SK-N-SH treated with all-trans-retinoic acid at 6 μM for 48 hours (cell line): ENCODE data around the gene ESPNL.

Experiments
- ARNTL ChIP-seq: fragments of 450-650 bp; formaldehyde crosslinking; IDR thresholded peaks from 2 replicates; pipeline ENCODE4 v1.5.0; 2020; ENCODE audit warnings: low read depth, mild to moderate bottlenecking, moderate library complexity, borderline replicate concordance
- CREB5 ChIP-seq: fragments of 250-450 bp; sonication (Bioruptor Pico); IDR thresholded peaks from 2 replicates; pipeline ENCODE4 v1.5.1; 2020; ENCODE audit warnings: low read depth, mild to moderate bottlenecking, moderate library complexity
- ESRRG ChIP-seq: fragments of 250-450 bp; sonication (Bioruptor Pico); IDR thresholded peaks from 2 replicates; pipeline ENCODE4 v1.6.1; 2021; ENCODE audit warnings: mild to moderate bottlenecking
- GLIS3 ChIP-seq: fragments of 250-450 bp; sonication (Bioruptor Pico); IDR thresholded peaks from 2 replicates; pipeline ENCODE4 v1.5.0; 2020; ENCODE audit warnings: mild to moderate bottlenecking, moderate library complexity
- ISL1 ChIP-seq: fragments of 250-450 bp; sonication (Bioruptor Pico); IDR thresholded peaks from 2 replicates; pipeline ENCODE4 v2.1.2; 2022; ENCODE audit warnings: mild to moderate bottlenecking, moderate library complexity
- OSR1 ChIP-seq: fragments of 250-450 bp; sonication (Bioruptor Pico); IDR thresholded peaks from 2 replicates; pipeline ENCODE4 v1.8.0; 2022; ENCODE audit warnings: moderate library complexity, mild to moderate bottlenecking, inconsistent platforms
- TOX ChIP-seq: fragments of 250-450 bp; sonication (Bioruptor Pico); IDR thresholded peaks from 2 replicates; pipeline ENCODE4 v1.8.0; 2021; ENCODE audit warnings: mild to moderate bottlenecking, moderate library complexity, borderline replicate concordance
- ZFP30 ChIP-seq: fragments of 450-650 bp; formaldehyde crosslinking; IDR thresholded peaks from 2 replicates; pipeline ENCODE4 v1.5.0; 2022; ENCODE audit warnings: mild to moderate bottlenecking, moderate library complexity
- ZNF70 ChIP-seq: fragments of 450-650 bp; formaldehyde crosslinking; IDR thresholded peaks from 2 replicates; pipeline ENCODE4 v1.5.0; 2020; ENCODE audit warnings: mild to moderate bottlenecking, moderate library complexity
- ZNF8 ChIP-seq: fragments of 450-650 bp; formaldehyde crosslinking; IDR thresholded peaks from 2 replicates; pipeline ENCODE4 v1.5.0; 2020; ENCODE audit warnings: mild to moderate bottlenecking, moderate library complexity
- TF ChIP-seq, protein P1 (sequence below): fragments of 250-450 bp; sonication (Bioruptor Pico); IDR thresholded peaks from 2 replicates; pipeline ENCODE4 v1.8.0; 2020; ENCODE audit warnings: mild to moderate bottlenecking, moderate library complexity, borderline replicate concordance
- TF ChIP-seq, protein P2 (sequence below): fragments of 250-450 bp; sonication (Bioruptor Pico); IDR thresholded peaks from 2 replicates; pipeline ENCODE4 v1.5.0; 2020; ENCODE audit warnings: mild to moderate bottlenecking, moderate library complexity

GRCh38 chr2:238152771-238153688 lies 52.9 kb downstream of the ESPNL start:
- TF ChIP-seq ZFP30 (CRISPR knock-in tag) (no peak), CREB5 (CRISPR knock-in tag) (no peak), GLIS3 (CRISPR knock-in tag) (no peak), ZNF8 (no peak), ARNTL (no peak), ZNF70 (no peak), OSR1 (CRISPR knock-in tag) (no peak), ISL1 (CRISPR knock-in tag) (no peak), ESRRG (CRISPR knock-in tag) (no peak), TOX (CRISPR knock-in tag) (no peak)
- TF ChIP-seq, protein P1, sequence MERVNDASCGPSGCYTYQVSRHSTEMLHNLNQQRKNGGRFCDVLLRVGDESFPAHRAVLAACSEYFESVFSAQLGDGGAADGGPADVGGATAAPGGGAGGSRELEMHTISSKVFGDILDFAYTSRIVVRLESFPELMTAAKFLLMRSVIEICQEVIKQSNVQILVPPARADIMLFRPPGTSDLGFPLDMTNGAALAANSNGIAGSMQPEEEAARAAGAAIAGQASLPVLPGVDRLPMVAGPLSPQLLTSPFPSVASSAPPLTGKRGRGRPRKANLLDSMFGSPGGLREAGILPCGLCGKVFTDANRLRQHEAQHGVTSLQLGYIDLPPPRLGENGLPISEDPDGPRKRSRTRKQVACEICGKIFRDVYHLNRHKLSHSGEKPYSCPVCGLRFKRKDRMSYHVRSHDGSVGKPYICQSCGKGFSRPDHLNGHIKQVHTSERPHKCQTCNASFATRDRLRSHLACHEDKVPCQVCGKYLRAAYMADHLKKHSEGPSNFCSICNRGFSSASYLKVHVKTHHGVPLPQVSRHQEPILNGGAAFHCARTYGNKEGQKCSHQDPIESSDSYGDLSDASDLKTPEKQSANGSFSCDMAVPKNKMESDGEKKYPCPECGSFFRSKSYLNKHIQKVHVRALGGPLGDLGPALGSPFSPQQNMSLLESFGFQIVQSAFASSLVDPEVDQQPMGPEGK, result no peak
- TF ChIP-seq, protein P2, sequence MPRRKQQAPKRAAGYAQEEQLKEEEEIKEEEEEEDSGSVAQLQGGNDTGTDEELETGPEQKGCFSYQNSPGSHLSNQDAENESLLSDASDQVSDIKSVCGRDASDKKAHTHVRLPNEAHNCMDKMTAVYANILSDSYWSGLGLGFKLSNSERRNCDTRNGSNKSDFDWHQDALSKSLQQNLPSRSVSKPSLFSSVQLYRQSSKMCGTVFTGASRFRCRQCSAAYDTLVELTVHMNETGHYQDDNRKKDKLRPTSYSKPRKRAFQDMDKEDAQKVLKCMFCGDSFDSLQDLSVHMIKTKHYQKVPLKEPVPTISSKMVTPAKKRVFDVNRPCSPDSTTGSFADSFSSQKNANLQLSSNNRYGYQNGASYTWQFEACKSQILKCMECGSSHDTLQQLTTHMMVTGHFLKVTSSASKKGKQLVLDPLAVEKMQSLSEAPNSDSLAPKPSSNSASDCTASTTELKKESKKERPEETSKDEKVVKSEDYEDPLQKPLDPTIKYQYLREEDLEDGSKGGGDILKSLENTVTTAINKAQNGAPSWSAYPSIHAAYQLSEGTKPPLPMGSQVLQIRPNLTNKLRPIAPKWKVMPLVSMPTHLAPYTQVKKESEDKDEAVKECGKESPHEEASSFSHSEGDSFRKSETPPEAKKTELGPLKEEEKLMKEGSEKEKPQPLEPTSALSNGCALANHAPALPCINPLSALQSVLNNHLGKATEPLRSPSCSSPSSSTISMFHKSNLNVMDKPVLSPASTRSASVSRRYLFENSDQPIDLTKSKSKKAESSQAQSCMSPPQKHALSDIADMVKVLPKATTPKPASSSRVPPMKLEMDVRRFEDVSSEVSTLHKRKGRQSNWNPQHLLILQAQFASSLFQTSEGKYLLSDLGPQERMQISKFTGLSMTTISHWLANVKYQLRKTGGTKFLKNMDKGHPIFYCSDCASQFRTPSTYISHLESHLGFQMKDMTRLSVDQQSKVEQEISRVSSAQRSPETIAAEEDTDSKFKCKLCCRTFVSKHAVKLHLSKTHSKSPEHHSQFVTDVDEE, result no peak
